Measurements from ENCODE around the gene TEX2. TPM values are rescaled to one million over a fixed set of nuclear protein-coding genes. Genes with fewer than 3 reads are reported as not detected.

The TEX2 gene
- total and polyA plus RNA-seq, 2 donors from 2014 or later = 14.0 to 39.1 TPM

GRCh38 chr17:64276961-64277505 is 14.0 kb upstream of the TEX2 start:
- TF ChIP-seq, protein P1, sequence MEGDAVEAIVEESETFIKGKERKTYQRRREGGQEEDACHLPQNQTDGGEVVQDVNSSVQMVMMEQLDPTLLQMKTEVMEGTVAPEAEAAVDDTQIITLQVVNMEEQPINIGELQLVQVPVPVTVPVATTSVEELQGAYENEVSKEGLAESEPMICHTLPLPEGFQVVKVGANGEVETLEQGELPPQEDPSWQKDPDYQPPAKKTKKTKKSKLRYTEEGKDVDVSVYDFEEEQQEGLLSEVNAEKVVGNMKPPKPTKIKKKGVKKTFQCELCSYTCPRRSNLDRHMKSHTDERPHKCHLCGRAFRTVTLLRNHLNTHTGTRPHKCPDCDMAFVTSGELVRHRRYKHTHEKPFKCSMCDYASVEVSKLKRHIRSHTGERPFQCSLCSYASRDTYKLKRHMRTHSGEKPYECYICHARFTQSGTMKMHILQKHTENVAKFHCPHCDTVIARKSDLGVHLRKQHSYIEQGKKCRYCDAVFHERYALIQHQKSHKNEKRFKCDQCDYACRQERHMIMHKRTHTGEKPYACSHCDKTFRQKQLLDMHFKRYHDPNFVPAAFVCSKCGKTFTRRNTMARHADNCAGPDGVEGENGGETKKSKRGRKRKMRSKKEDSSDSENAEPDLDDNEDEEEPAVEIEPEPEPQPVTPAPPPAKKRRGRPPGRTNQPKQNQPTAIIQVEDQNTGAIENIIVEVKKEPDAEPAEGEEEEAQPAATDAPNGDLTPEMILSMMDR (IDR thresholded peaks at IDR 0.05; ENCODE audit: borderline replicate concordance, extremely low read depth, insufficient read depth) = no peak
- no peaks in the 10 kb centered on the region for H3K9me3 ChIP-seq (ENCODE audit: control insufficient read depth in 2 of 3, insufficient read depth in 1 of 3, low read length in 3 of 3)
- intact Hi-C loops (cut with DNase I) = loop anchor here (10.0 kb wide), 1 partner anchor 122 kb away; no protein-coding TSS in a partner anchor
- no peak overlapping the region for H3K27ac ChIP-seq (ENCODE audit: low read depth in 2 of 2, low read length in 2 of 2)
- FAIRE-seq = no peak
- H3K4me3 ChIP-seq (ENCODE audit: low read length in 3 of 3) = no peak overlapping the region
- no peak for DNase-seq
- no peaks in the 10 kb centered on the region for H3K36me3 ChIP-seq (ENCODE audit: control insufficient read depth in 2 of 3, insufficient read depth in 3 of 3, low read length in 3 of 3)
- no peaks in the 10 kb centered on the region for H3K27me3 ChIP-seq (ENCODE audit: control insufficient read depth, insufficient read depth, low read length)
- no peak overlapping the region for H3K9ac ChIP-seq (ENCODE audit: low read length in 3 of 3)
- H3K4me1 ChIP-seq (ENCODE audit: control insufficient read depth in 2 of 3, insufficient read depth in 2 of 3, low read depth in 1 of 3, low read length in 3 of 3) = peaks cover 0 to 2% (median 0%) of the 10 kb centered on the region in 3 donors

- Histone ChIP-seq H3K4me1 (ENCODE audit: control insufficient read depth in 2 of 3, insufficient read depth in 2 of 3, low read depth in 1 of 3, low read length in 3 of 3) (peaks cover 0 to 2% (median 0%) of the 10 kb centered on the region in 3 donors), H3K27me3 (ENCODE audit: control insufficient read depth, insufficient read depth, low read length) (no peaks in the 10 kb centered on the region), H3K27ac (ENCODE audit: low read depth in 2 of 2, low read length in 2 of 2) (no peak overlapping the region), H3K4me3 (ENCODE audit: low read length in 3 of 3) (no peak overlapping the region), H3K9me3 (ENCODE audit: control insufficient read depth in 2 of 3, insufficient read depth in 1 of 3, low read length in 3 of 3) (no peaks in the 10 kb centered on the region), H3K9ac (ENCODE audit: low read length in 3 of 3) (no peak overlapping the region), H3K36me3 (ENCODE audit: control insufficient read depth in 2 of 3, insufficient read depth in 3 of 3, low read length in 3 of 3) (no peaks in the 10 kb centered on the region)
- FAIRE-seq = no peak
- intact Hi-C loops (cut with DNase I) = loop anchor here (10.0 kb wide), 1 partner anchor 120 kb away; no protein-coding TSS in a partner anchor
- DNase-seq = no peak
- TF ChIP-seq, protein P1 (IDR thresholded peaks at IDR 0.05; ENCODE audit: borderline replicate concordance, extremely low read depth, insufficient read depth) = no peak
Observed at GRCh38 chr17:64275016-64275415, 12.0 kb upstream of the TEX2 start.

DNA sequence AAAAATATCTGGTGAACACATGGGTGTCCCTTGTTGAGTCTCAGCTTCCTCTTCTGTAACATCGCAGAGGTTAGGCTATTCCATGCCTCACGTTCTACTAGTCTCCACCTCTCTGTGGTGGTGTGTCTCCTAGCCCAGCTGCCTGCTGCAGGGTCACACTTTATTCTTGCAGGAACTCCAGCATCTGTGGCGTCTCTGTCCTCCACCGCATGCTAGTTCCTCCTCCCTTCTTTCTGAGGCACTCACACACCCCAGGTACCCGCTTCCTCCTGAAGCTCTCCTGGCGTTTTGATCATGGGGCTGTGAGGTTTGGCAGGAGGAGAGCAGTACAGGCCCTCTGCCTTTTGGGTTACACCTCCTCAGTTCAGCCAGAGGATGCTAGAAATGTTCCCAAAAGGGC is 9.9 kb upstream of the TEX2 start:
- DNase-seq = no peak
- FAIRE-seq = no peak
- Histone ChIP-seq H3K4me1 (ENCODE audit: control insufficient read depth in 2 of 3, insufficient read depth in 2 of 3, low read depth in 1 of 3, low read length in 3 of 3) (peaks cover 0 to 2% (median 0%) of the 10 kb centered on the region in 3 donors), H3K27me3 (ENCODE audit: control insufficient read depth, insufficient read depth, low read length) (no peaks in the 10 kb centered on the region), H3K9me3 (ENCODE audit: control insufficient read depth in 2 of 3, insufficient read depth in 1 of 3, low read length in 3 of 3) (no peaks in the 10 kb centered on the region), H3K36me3 (ENCODE audit: control insufficient read depth in 2 of 3, insufficient read depth in 3 of 3, low read length in 3 of 3) (no peaks in the 10 kb centered on the region), H3K9ac (ENCODE audit: low read length in 3 of 3) (no peak overlapping the region), H3K27ac (ENCODE audit: low read depth in 2 of 2, low read length in 2 of 2) (no peak overlapping the region), H3K4me3 (ENCODE audit: low read length in 3 of 3) (no peak overlapping the region)
- TF ChIP-seq, protein P1 (IDR thresholded peaks at IDR 0.05; ENCODE audit: borderline replicate concordance, extremely low read depth, insufficient read depth) = no peak
- intact Hi-C loops (cut with DNase I) = loop anchor here (10.0 kb wide), 1 partner anchor 118 kb away; no protein-coding TSS in a partner anchor
